Thymus (tissue), 2 donors: Measurements from ENCODE around the gene NANOGP8. TPM values are rescaled to one million over a fixed set of nuclear protein-coding genes. Genes with fewer than 3 reads are reported as not detected.

Experiments
- polyA plus RNA-seq: library from polyadenylated mRNA; stranded (reverse); fragments of 200-250 nt; gene quantifications from one replicate; pipeline ENCODE4 v1.2.3, GENCODE V29; 2013
- total RNA-seq: library from RNA; stranded (reverse); fragments of 120-200 nt; gene quantifications from one replicate; pipeline ENCODE4 v1.2.4, GENCODE V29; 2013
- donor health status: healthy.

NANOGP8 gene
- total and polyA plus RNA-seq, 2 donors: 0.05 TPM; not detected in 1

Other genes with a start within 250 kb of the NANOGP8 start
- gene AQR, start 115.6 kb downstream of the NANOGP8 start, total RNA-seq: 37.8 TPM
- gene AQR, start 115.6 kb downstream of the NANOGP8 start, polyA plus RNA-seq: 18.0 TPM
- 20.4 TPM for gene ZNF770, start 97.0 kb downstream of the NANOGP8 start, total RNA-seq
- gene ZNF770, start 97.0 kb downstream of the NANOGP8 start, polyA plus RNA-seq: 20.4 TPM